ENCODE measurements around the gene ULK1.

- TF ChIP-seq CTCF (tag by site-specific recombination; IDR thresholded peaks at IDR 0.05) (no peak), ZNF555 (tag by site-specific recombination; conservative IDR thresholded peaks at IDR 0.05) (no peak), ZBTB48 (tag by site-specific recombination; IDR thresholded peaks at IDR 0.05) (no peak), TRIM28 (IDR thresholded peaks at IDR 0.05; ENCODE audit: borderline replicate concordance, low read length) (no peak), ZNF148 (tag by site-specific recombination; IDR thresholded peaks at IDR 0.05; ENCODE audit: borderline replicate concordance) (no peak), ZBTB10 (tag by site-specific recombination; IDR thresholded peaks at IDR 0.05) (no peak), KLF17 (tag by site-specific recombination; IDR thresholded peaks at IDR 0.05) (no peak), ZSCAN5A (tag by site-specific recombination; IDR thresholded peaks at IDR 0.05) (no peak), RBAK (tag by site-specific recombination; IDR thresholded peaks at IDR 0.05) (no peak), ZNF274 (IDR thresholded peaks at IDR 0.05; ENCODE audit: low read length) (no peak), ZNF274 (tag by site-specific recombination; IDR thresholded peaks at IDR 0.05; ENCODE audit: borderline replicate concordance) (no peak), ZNF138 (tag by site-specific recombination; IDR thresholded peaks at IDR 0.05; ENCODE audit: borderline replicate concordance) (no peak), ZNF114 (tag by site-specific recombination; IDR thresholded peaks at IDR 0.05) (no peak)
Observed at GRCh38 chr12:131871677-131872076, 22.7 kb upstream of the ULK1 start.
